NCI-H2171 treated with DMSO at 0.1 percent for 48 hours (cell line): ENCODE data around the gene CFAP45.

Experiments
- DNase-seq: peaks from one replicate; lab custom pipeline; 2025; lab: John Stamatoyannopoulos, UW

Gene CFAP45

GRCh38 chr1:159877695-159878444, 22.1 kb downstream of the CFAP45 start:
- peak; percentile 51 for DNase-seq

- DNase-seq = no peak
Measured at GRCh38 chr1:159873530-159874143, 26.3 kb downstream of the CFAP45 start.

GRCh38 chr1:159872891-159873290, 27.1 kb downstream of the CFAP45 start:
- no peak for DNase-seq

GRCh38 chr1:159870704-159871103, 29.3 kb downstream of the CFAP45 start:
- DNase-seq = no peak

GRCh38 chr1:159869607-159870006, 30.4 kb downstream of the CFAP45 start:
- no peak for DNase-seq

GRCh38 chr1:159869173-159869572, 30.8 kb downstream of the CFAP45 start:
- peak; percentile 21 for DNase-seq

GRCh38 chr1:159868766-159869165, 31.2 kb downstream of the CFAP45 start:
- DNase-seq = peak; percentile 62

GRCh38 chr1:159867664-159868026, 32.3 kb downstream of the CFAP45 start:
- DNase-seq = peak; percentile 91

- DNase-seq = peak; percentile 60
Measured at GRCh38 chr1:159866905-159867663, 32.9 kb downstream of the CFAP45 start.

GRCh38 chr1:159866066-159866465, 33.9 kb downstream of the CFAP45 start:
- DNase-seq = no peak

- DNase-seq = no peak
Measured at GRCh38 chr1:159864262-159864661, 35.7 kb downstream of the CFAP45 start.

GRCh38 chr1:159862557-159862956, 37.4 kb downstream of the CFAP45 start, which contains the start of gene VSIG8:
TSS of gene VSIG8 (minus strand) at chr1:159862657. CDS start at chr1:159862521, 136 bp downstream.
- no peak for DNase-seq

GRCh38 chr1:159862031-159862430, 37.9 kb downstream of the CFAP45 start:
- DNase-seq = peak; percentile 8

- DNase-seq = no peak
Measured at GRCh38 chr1:159861218-159861617, 38.7 kb downstream of the CFAP45 start.

- DNase-seq = peak; percentile 45
Measured at GRCh38 chr1:159860456-159860855, 39.5 kb downstream of the CFAP45 start.

GRCh38 chr1:159859767-159860322, 40.1 kb downstream of the CFAP45 start:
- no peak for DNase-seq

- no peak for DNase-seq
Measured at GRCh38 chr1:159857889-159858288, 42.1 kb downstream of the CFAP45 start.

GRCh38 chr1:159856576-159856975, 43.4 kb downstream of the CFAP45 start:
- DNase-seq = no peak

GRCh38 chr1:159855709-159856108, 44.3 kb downstream of the CFAP45 start:
- no peak for DNase-seq

- DNase-seq = peak; percentile 74
Measured at GRCh38 chr1:159854693-159855192, 45.2 kb downstream of the CFAP45 start.

GRCh38 chr1:159854116-159854692, 45.8 kb downstream of the CFAP45 start:
- peak; percentile 29 for DNase-seq
